H9 (cell line): ENCODE measurements around the gene LTF. TPM values are rescaled to one million over a fixed set of nuclear protein-coding genes. Genes with fewer than 3 reads are reported as not detected.
A peak's percentile ranks its signal among the peaks of the same experiment; 100 is the strongest.

Source experiments
- DNase-seq: peaks from one replicate; pipeline ENCODE4 v3.0.0-alpha.2; 2017
- H2AFZ ChIP-seq: one replicate; pipeline ENCODE4 v1.6.1; 2013; ENCODE audit warnings: mild to moderate bottlenecking, low read length, control low read depth, moderate library complexity
- H2AK5ac ChIP-seq: 2 replicates; pipeline ENCODE4 v1.6.1; 2013; ENCODE audit warnings: low read length, control low read depth, mixed read lengths; ENCODE audit not compliant: insufficient read length
- H2BK120ac ChIP-seq: one replicate; pipeline ENCODE4 v1.6.1; 2013; ENCODE audit warnings: low read depth, mild to moderate bottlenecking, low read length, control low read depth, inconsistent platforms; ENCODE audit not compliant: poor library complexity, severe bottlenecking
- H2BK12ac ChIP-seq: 2 replicates; pipeline ENCODE4 v1.6.1; 2013; ENCODE audit warnings: low read length, control low read depth, mixed read lengths, low read depth; ENCODE audit not compliant: insufficient read length
- H2BK15ac ChIP-seq: 2 replicates; pipeline ENCODE4 v1.6.1; 2013; ENCODE audit warnings: low read depth, low read length, control low read depth
- H2BK20ac ChIP-seq: one replicate; pipeline ENCODE4 v1.6.1; 2013; ENCODE audit warnings: low read depth, mild to moderate bottlenecking, low read length, control low read depth, inconsistent platforms; ENCODE audit not compliant: poor library complexity, severe bottlenecking
- H2BK5ac ChIP-seq: 2 replicates; pipeline ENCODE4 v1.6.1; 2013; ENCODE audit warnings: low read length, control low read depth, mixed read lengths; ENCODE audit not compliant: insufficient read length
- H3K14ac ChIP-seq: 2 replicates; pipeline ENCODE4 v1.6.1; 2013; ENCODE audit warnings: low read length, control low read depth; ENCODE audit not compliant: insufficient read depth
- H3K18ac ChIP-seq: 2 replicates; pipeline ENCODE4 v1.6.1; 2013; ENCODE audit warnings: low read depth, mild to moderate bottlenecking, mixed read lengths, low read length, control low read depth; ENCODE audit not compliant: insufficient read length
- H3K23ac ChIP-seq: 2 replicates; pipeline ENCODE4 v1.6.1; 2013; ENCODE audit warnings: low read length, control low read depth, mixed read lengths, low read depth; ENCODE audit not compliant: insufficient read length
- H3K23me2 ChIP-seq: 2 replicates; pipeline ENCODE4 v1.6.1; 2013; ENCODE audit warnings: low read depth, mild to moderate bottlenecking, mixed read lengths, low read length, control low read depth; ENCODE audit not compliant: insufficient read length, poor library complexity, severe bottlenecking
- H3K27ac ChIP-seq: 2 replicates; pipeline ENCODE4 v1.5.1; 2013; ENCODE audit warnings: low read length, control low read depth, mixed read lengths, low read depth; ENCODE audit not compliant: insufficient read length
- H3K27me3 ChIP-seq: 2 replicates; pipeline ENCODE4 v1.6.1; 2013; ENCODE audit warnings: low read length, control low read depth, inconsistent platforms; ENCODE audit not compliant: insufficient read depth
- H3K4ac ChIP-seq: 2 replicates; pipeline ENCODE4 v1.6.1; 2013; ENCODE audit warnings: low read depth, mild to moderate bottlenecking, control low read depth, inconsistent platforms, low read length, moderate library complexity
- H3K4me1 ChIP-seq: 2 replicates; pipeline ENCODE4 v1.6.1; 2013; ENCODE audit warnings: low read length, control low read depth, inconsistent platforms; ENCODE audit not compliant: insufficient read depth
- H3K4me2 ChIP-seq: 2 replicates; pipeline ENCODE4 v1.6.1; 2013; ENCODE audit warnings: low read length, control low read depth, mixed read lengths; ENCODE audit not compliant: insufficient read length, insufficient read depth
- H3K56ac ChIP-seq: 2 replicates; pipeline ENCODE4 v1.6.1; 2013; ENCODE audit warnings: low read depth, mild to moderate bottlenecking, mixed read lengths, low read length, control low read depth; ENCODE audit not compliant: insufficient read length
- H3K79me1 ChIP-seq: 2 replicates; pipeline ENCODE4 v1.6.1; 2013; ENCODE audit warnings: low read depth, mild to moderate bottlenecking, moderate library complexity, low read length, control low read depth, inconsistent platforms; ENCODE audit not compliant: insufficient read depth, poor library complexity, severe bottlenecking
- H3K79me2 ChIP-seq: 2 replicates; pipeline ENCODE4 v1.6.1; 2013; ENCODE audit warnings: low read length, control low read depth, inconsistent platforms; ENCODE audit not compliant: insufficient read depth
- H3K9ac ChIP-seq: 2 replicates; pipeline ENCODE4 v1.6.1; 2013; ENCODE audit warnings: low read length, control low read depth, mixed read lengths; ENCODE audit not compliant: insufficient read length; ENCODE audit errors: extremely low read depth
- H3K9me3 ChIP-seq: one replicate; pipeline ENCODE4 v1.6.1; 2013; ENCODE audit warnings: low read depth, low read length, inconsistent platforms; ENCODE audit not compliant: control insufficient read depth
- H3T11ph ChIP-seq: one replicate; pipeline ENCODE4 v1.6.1; 2013; ENCODE audit warnings: mild to moderate bottlenecking, low read length, control low read depth, inconsistent platforms
- H4K20me1 ChIP-seq: one replicate; pipeline ENCODE4 v1.6.1; 2013; ENCODE audit not compliant: control insufficient read depth, insufficient read length, insufficient read depth
- H4K5ac ChIP-seq: 2 replicates; pipeline ENCODE4 v1.6.1; 2013; ENCODE audit warnings: low read depth, mild to moderate bottlenecking, mixed read lengths, low read length, control low read depth; ENCODE audit not compliant: insufficient read length
- H4K8ac ChIP-seq: replicated peaks from 2 replicates; pipeline ENCODE4 v1.6.1; 2013; ENCODE audit warnings: low read length, control low read depth, mixed read lengths, low read depth; ENCODE audit not compliant: insufficient read length
- H4K91ac ChIP-seq: 2 replicates; pipeline ENCODE4 v1.6.1; 2013; ENCODE audit warnings: low read depth, mild to moderate bottlenecking, moderate library complexity, mixed read lengths, low read length, control low read depth; ENCODE audit not compliant: insufficient read length
- H3K27ac Mint-ChIP-seq, 3 experiments: 2 replicates in 2 of 3; 3 replicates in 1 of 3; pipeline ENCODE4 v1.8.0; 2020 to 2021; ENCODE audit warnings: mixed read lengths in 3 of 3, mild to moderate bottlenecking in 1 of 3, moderate library complexity in 1 of 3
- H3K27me3 Mint-ChIP-seq: 2 replicates; pipeline ENCODE4 v1.8.0; 2021; ENCODE audit warnings: low read depth, mild to moderate bottlenecking, moderate library complexity, mixed read lengths
- H3K36me3 Mint-ChIP-seq, 3 experiments: 2 replicates in 2 of 3; 3 replicates in 1 of 3; pipeline ENCODE4 v1.8.0; 2020 to 2021; ENCODE audit warnings: low read depth in 3 of 3, mixed read lengths in 3 of 3; ENCODE audit not compliant: insufficient read depth in 1 of 3
- H3K4me1 Mint-ChIP-seq, 2 experiments: 2 replicates each; pipeline ENCODE4 v1.8.0; 2020; ENCODE audit warnings: mixed read lengths in 2 of 2
- H3K4me3 Mint-ChIP-seq, 2 experiments: 2 replicates in 1 of 2; 3 replicates in 1 of 2; pipeline ENCODE4 v1.8.0; 2020 to 2021; ENCODE audit warnings: mild to moderate bottlenecking in 2 of 2, mixed read lengths in 2 of 2, moderate library complexity in 1 of 2
- H3K9me3 Mint-ChIP-seq, 2 experiments: 2 replicates in 1 of 2; 3 replicates in 1 of 2; pipeline ENCODE4 v1.8.0; 2020; ENCODE audit warnings: mild to moderate bottlenecking in 2 of 2, mixed read lengths in 2 of 2, moderate library complexity in 1 of 2
- CTCF ChIP-seq: fragments of 200-600 bp; sonication (generic); conservative IDR thresholded peaks from 3 replicates; pipeline ENCODE4 v1.8.0; 2021; ENCODE audit warnings: antibody characterized with exemption, mild to moderate bottlenecking
- whole genome bisulfite sequencing: extraction: QIAGEN DNeasy Blood & Tissue Kit; methylation state at CpG from one replicate; pipeline ENCODE4 v1.1.7; 2013; ENCODE audit warnings: missing lambda C conversion rate, low lambda C conversion rate, mixed read lengths; ENCODE audit not compliant: insufficient read length; ENCODE audit errors: extremely low coverage; 5-methylcytosine and 5-hydroxymethylcytosine counted together
- total RNA-seq: library from RNA; stranded (reverse); gene quantifications from 2 replicates; pipeline ENCODE4 v1.2.1, GENCODE V29; 2021

LTF gene
- total RNA-seq, 1 experiment from 2014 or later = not detected

GRCh38 chr3:46460051-46460450 lies 4.7 kb downstream of the LTF start:
- Histone ChIP-seq H3K27ac (no peak overlapping the region), H3K23me2 (no peaks in the 10 kb centered on the region), H2BK12ac (no peak overlapping the region), H3K4me2 (no peak overlapping the region), H2BK15ac (no peak overlapping the region), H2AK5ac (no peak overlapping the region), H2AFZ (no peak overlapping the region), H3K56ac (no peak overlapping the region), H2BK120ac (no peak overlapping the region), H3K18ac (no peak overlapping the region), H2BK5ac (no peak overlapping the region), H4K20me1 (no peaks in the 10 kb centered on the region), H3T11ph (no peak overlapping the region), H3K79me1 (no peaks in the 10 kb centered on the region), H4K91ac (no peak overlapping the region), H4K5ac (no peak overlapping the region), H3K14ac (no peak overlapping the region), H3K79me2 (no peaks in the 10 kb centered on the region), H4K8ac (no peak overlapping the region), H3K9me3 (no peaks in the 10 kb centered on the region), H2BK20ac (no peak overlapping the region), H3K4me1 (no peaks in the 10 kb centered on the region), H3K4ac (no peak overlapping the region), H3K27me3 (no peaks in the 10 kb centered on the region; the same call in 1 of the 2 replicates), H3K23ac (no peak overlapping the region), H3K9ac (no peak overlapping the region)
- Mint-ChIP-seq H3K27ac (no peak overlapping the region), H3K9me3 (peaks cover 0 to 8% of the 10 kb centered on the region in 2 experiments; a peak in 1 of 5 replicates), H3K27me3 (peaks cover 16% of the 10 kb centered on the region), H3K4me1 (no peaks in the 10 kb centered on the region; a peak in 2 of 4 replicates), H3K4me3 (no peak overlapping the region), H3K36me3 (no peaks in the 10 kb centered on the region)
- TF ChIP-seq CTCF = no peak
- peak; percentile 2 for DNase-seq
- no CpG with 5 or more reads among the region's 3 CpGs for WGBS
